Activated effector memory CD4-positive, alpha-beta T cell treated with anti-CD3 and anti-CD28 coated beads, Interleukin-2, amount 50 U/mL, for 16 hours (primary cell): Measurements from ENCODE around the gene CCDC27.
"Not testable (repeated sequence)": the region's sequence is repeated elsewhere in the genome, so short reads cannot be mapped to it uniquely, and the experiment has no call there.

Experiments
- DNase-seq: peaks from one replicate; pipeline ENCODE4 v3.0.0-alpha.2; 2020

CCDC27 gene

DNA sequence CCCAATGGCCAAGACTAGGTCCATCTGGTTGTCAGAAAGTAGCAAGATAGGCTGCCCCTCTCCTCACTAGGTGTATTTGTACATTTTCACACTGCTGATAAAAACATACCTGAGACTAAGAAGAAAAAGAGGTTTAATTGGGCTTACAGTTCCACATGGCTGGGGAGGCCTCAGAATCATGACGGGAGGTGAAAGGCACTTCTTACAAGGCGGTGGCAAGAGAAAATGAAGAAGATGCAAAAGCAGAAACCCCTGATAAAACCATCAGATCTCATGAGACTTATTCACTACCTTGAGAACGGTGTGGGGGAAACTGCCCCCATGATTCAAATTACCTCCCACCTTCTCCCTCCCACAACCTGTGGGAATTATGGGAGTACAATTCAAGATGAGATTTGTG lies 48.5 kb downstream of the CCDC27 start:
- DNase-seq, result not testable (repeated sequence)

DNA sequence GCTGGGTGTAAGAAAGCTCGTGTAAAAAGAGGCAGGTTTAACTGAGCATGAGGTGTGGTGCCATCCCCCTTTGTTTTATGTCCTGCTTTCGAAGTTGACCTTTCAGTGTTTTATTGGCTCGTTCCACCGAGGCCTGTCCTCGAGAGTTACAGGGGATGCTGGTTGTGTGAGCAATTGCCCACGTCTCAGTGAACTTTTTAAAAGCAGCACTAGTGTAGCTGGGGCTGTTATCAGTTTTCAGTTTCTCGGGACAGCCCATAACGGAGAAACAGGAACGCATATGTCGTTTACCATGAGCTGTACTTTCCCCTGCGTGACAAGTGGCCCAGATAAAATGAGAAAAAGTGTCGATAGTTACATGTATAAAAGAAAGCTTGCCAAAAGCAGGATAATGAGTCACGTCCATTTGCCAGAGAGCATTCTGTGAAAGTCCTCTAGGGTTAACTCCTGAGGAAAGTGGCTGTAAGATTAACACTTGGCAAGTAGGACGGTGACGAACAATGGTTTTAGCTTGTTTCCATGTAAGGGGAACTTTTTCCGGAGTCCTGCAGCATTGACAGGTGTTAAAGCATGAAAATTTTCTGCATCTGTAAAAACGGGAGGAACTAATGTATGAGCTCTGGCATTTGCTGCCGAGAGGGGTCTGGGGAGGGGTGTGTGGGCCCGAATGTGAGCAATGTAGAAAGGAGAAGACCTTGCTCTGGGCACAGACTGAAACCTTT lies 51.8 kb downstream of the CCDC27 start:
- DNase-seq, result no peak

- DNase-seq, result not testable (repeated sequence)
These were observed 52.3 kb downstream of the CCDC27 start for GRCh38 chr1:3804627-3804944.

DNA sequence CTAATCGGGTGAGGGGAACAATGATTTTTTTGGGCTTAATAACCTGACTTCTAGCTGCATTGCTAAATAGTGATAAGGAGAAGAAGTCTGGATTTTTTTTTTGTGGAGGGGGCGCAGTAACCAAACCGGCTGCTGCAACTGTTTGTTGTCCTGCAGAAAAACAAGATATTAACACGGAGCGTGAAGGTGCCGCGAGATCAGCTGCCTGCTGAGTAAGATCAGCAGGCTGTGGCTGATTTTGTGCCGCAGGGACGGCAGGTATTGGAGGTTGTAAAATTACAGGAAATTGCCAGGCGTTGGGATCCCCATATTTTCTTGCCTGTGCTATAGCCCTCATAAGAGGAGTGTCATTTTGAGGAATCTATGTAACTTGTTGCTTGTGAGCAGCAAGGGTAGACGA lies 52.8 kb downstream of the CCDC27 start:
- DNase-seq, result no peak

DNA sequence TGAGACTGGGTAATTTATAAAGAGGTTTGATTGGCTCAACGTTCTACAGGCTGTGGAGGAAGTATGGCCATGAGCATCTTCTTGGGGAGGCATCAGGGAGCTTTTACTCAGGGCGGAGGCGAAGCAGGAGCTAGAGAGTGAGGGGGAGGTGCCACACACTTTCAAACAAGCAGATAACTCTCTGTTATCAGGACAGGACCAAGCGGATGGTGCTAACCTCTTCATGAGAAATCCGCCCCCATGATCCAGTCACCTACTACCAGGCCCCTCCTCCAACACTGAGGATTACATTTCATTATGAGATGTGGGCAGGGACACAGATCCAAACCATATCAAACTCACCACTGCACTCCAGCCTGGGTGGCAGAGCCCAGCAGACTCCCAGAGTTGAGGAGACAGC lies 55.5 kb downstream of the CCDC27 start:
- DNase-seq, result no peak

- no peak for DNase-seq
These were observed 57.4 kb downstream of the CCDC27 start for GRCh38 chr1:3809680-3810079.

GRCh38 chr1:3810149-3810761 lies 58.0 kb downstream of the CCDC27 start:
- not testable (repeated sequence) for DNase-seq

GRCh38 chr1:3811595-3811911 lies 59.3 kb downstream of the CCDC27 start:
- DNase-seq, result no peak

DNA sequence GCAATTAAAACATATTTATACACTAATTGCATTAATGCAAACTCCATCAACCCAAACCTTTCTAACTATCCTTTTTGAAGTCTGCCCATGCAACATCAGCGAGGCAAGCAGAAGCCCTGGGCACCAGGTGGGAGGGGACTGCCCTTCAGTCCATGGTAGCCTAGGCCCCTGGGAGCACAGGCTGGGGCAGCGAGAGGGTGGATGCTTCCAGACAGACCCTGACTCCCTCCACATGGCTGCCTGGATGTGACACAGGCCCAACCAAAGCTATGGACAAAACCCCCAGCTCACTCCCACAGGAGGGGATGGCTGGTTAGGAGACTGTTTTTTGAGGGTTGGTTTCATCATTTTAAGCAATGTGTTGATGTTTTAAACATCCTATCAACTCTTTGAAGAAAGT lies 61.8 kb downstream of the CCDC27 start:
- DNase-seq, result no peak

DNA sequence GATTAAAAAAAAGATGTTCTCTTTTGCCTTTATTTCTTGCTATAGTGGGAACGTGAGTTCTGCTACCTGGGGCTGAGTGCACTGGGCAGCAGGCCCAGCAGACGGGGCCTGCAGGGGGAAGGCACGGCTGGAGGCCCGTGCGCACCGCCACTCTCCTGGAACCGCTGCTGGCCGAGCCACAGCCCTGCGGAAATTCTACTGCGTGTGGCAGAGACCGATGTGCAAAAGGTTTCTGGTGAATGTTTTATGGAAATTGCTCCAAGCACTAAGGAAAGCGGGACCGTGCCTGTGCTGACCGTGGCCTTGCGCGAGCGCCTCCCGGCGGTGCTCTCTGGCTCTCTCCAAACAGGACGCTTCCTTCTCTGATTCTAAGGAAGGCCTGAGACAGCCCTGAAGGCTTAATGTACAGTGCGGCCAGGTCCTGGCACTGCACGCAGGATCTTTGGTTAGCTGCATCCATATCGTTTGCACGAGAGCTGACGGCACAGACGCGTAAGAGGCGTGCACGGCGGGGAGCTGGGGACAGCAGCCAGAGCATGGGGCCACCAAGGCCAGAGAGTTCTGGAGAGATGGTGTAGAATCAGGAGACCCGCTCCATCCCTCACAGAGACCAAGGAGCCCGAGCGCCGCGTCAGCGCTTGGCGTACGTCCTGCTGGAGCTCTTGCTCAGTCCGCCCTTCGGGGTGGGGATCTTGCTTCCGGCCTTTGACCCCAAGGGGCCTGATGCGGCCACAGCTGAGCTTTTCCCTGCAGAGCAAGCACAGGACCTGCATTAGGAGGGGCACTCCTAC lies 62.7 kb downstream of the CCDC27 start:
- DNase-seq, result no peak

GRCh38 chr1:3816331-3817137 lies 64.3 kb downstream of the CCDC27 start:
- DNase-seq, result no peak

DNA sequence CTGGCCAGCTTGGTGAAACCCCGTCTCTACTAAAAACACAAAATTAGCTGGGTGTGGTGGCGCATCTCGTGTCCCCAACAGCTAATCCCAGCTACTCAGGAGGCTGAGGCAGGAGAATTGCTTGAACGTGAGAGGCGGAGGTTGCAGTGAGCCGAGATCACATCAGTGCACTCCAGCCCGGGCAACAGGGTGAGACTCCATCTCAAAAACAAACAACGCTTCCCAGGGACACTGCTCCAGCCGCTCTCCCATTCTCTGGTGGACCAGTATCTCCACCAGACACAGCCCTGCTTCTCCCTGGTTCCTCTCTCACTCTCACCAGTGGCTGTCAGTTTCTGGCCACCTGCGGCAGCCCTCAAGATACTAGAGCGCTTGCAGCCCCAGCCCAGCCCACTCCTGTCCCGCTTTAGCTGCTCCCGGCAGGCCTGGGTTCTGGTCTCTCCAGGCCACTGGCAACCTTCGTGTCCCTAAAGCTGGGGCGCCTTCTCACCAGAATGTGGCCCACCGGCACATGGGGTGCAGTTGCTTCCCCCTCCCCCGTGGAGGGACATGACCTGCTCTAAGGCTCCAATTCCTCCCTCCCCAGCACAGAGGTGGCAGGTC lies 65.0 kb downstream of the CCDC27 start:
- DNase-seq, result no peak

DNA sequence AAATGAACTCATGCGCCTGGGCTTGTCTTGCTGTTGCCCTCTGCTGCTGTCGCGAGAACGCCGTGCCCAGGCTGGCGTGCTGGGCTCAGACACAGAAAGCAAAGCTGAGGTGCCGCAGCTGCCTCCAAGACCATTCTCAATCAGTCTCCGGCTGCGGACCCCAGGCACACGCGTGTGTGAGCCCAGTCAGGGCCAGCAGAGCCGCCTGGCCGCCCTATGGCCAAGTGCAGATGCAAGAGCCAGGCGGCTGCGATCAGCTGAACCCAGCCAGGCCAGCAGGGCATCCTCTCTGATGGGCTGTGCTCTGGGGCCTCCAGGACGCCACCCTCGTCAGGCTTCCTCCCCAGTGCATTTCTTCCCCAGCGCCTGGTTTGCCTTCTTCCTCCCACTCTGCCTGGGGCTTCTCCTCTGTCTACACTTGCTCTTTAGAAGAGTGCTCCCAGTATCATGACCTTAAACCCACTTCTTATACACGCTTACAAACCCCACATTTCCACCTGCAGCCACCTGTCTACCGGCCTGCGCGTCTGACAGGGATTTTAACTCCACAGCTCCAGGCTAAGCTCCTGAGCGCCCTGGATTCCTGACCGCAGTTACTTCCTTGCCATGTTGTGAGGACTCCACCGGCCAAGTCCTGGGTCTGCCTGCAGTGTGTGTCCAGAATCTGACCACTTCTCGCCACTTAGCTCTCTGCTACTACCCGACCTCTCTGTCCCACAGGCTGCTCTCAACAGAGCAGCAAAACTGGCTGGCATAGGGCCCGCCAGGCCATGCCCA lies 65.8 kb downstream of the CCDC27 start:
- no peak for DNase-seq

- no peak for DNase-seq
These were observed 67.5 kb downstream of the CCDC27 start for GRCh38 chr1:3819771-3820200.

- DNase-seq, result no peak
These were observed 68.1 kb downstream of the CCDC27 start for GRCh38 chr1:3820316-3820715.

DNA sequence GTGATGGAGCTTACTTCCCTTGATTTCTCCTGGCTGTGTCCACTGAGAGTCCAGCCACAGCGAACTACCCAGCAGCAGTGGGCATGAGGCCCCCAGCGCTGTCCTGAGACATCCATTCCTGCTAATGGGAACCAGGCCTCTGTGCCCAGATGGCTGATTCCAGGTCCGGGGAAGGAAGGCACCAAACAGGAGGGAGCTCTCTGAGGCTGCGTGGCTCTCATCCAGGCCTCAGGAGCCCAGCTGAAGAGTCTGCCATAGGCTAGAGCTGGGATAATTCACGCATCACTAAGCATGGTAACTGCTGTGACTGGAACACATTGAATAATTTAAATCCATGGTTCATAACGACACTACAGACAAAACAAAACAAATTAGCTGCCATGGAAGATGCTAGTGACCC lies 68.8 kb downstream of the CCDC27 start:
- no peak for DNase-seq
